Astrocyte of the cerebellum (primary cell): Measurements from ENCODE around the gene MKLN1.
"Not testable (repeated sequence)": the region's sequence is repeated elsewhere in the genome, so short reads cannot be mapped to it uniquely, and the experiment has no call there.

ENCODE experiments used
- DNase-seq: peaks from one replicate; pipeline ENCODE4 v3.0.0-alpha.2; 2011; ENCODE audit warnings: low read depth
- H3K4me3 ChIP-seq: 2 replicates; pipeline ENCODE4 v1.5.1; 2011; ENCODE audit warnings: mild to moderate bottlenecking, low read depth, low read length, moderate library complexity
- in situ Hi-C: cut with HindIII; loops from 2 replicates; pipeline ENCODE4 v1.10.0; 2017; ENCODE audit warnings: low sequenced_read_pairs
- TF ChIP-seq, protein P1 (sequence below): IDR thresholded peaks from 2 replicates; pipeline ENCODE4 v1.5.1; 2012; ENCODE audit warnings: low read length, low read depth, moderate library complexity, mild to moderate bottlenecking; ENCODE audit errors: missing control alignments

The MKLN1 gene

GRCh38 chr7:131413711-131414110, 86.0 kb downstream of the MKLN1 start:
- in situ Hi-C loops = no loop called here
- no peak overlapping the region for H3K4me3 ChIP-seq
- no peak for DNase-seq
- TF ChIP-seq, protein P1, sequence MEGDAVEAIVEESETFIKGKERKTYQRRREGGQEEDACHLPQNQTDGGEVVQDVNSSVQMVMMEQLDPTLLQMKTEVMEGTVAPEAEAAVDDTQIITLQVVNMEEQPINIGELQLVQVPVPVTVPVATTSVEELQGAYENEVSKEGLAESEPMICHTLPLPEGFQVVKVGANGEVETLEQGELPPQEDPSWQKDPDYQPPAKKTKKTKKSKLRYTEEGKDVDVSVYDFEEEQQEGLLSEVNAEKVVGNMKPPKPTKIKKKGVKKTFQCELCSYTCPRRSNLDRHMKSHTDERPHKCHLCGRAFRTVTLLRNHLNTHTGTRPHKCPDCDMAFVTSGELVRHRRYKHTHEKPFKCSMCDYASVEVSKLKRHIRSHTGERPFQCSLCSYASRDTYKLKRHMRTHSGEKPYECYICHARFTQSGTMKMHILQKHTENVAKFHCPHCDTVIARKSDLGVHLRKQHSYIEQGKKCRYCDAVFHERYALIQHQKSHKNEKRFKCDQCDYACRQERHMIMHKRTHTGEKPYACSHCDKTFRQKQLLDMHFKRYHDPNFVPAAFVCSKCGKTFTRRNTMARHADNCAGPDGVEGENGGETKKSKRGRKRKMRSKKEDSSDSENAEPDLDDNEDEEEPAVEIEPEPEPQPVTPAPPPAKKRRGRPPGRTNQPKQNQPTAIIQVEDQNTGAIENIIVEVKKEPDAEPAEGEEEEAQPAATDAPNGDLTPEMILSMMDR = no peak

GRCh38 chr7:131424219-131424822, 96.6 kb downstream of the MKLN1 start:
- no peak overlapping the region for H3K4me3 ChIP-seq
- in situ Hi-C loops = no loop called here
- DNase-seq = peak; percentile 37
- TF ChIP-seq, protein P1 = peak; percentile 47

- TF ChIP-seq, protein P1 = no peak
- no peak for DNase-seq
- H3K4me3 ChIP-seq = no peak overlapping the region
- in situ Hi-C loops = no loop called here
Observed at GRCh38 chr7:131425992-131426391, 98.3 kb downstream of the MKLN1 start.

DNA sequence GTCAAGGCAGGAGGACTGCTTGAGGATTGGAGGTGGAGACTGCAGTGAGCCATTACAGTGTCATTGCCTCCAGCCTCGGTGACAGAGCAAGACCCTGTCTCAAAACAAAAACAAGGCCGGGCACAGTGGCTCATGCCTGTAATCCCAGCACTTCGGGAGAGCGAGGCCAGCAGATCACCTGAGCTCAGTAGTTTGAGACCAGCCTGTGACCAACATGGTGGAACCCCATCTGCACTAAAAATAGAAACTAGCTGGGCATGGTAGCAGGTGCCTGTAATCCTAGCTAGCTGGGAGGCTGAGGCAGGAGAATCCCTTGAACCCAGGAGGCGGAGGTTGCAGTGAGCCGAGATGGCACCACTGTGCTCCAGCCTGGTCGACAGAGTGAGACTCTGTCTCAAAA, 103.2 kb downstream of the MKLN1 start:
- DNase-seq, in situ Hi-C loops, H3K4me3 ChIP-seq: not testable (repeated sequence)

- in situ Hi-C loops = no loop called here
- TF ChIP-seq, protein P1 = no peak
- peak; percentile 70 for DNase-seq
- no peak overlapping the region for H3K4me3 ChIP-seq
Observed at GRCh38 chr7:131431289-131431688, 103.6 kb downstream of the MKLN1 start.

DNA sequence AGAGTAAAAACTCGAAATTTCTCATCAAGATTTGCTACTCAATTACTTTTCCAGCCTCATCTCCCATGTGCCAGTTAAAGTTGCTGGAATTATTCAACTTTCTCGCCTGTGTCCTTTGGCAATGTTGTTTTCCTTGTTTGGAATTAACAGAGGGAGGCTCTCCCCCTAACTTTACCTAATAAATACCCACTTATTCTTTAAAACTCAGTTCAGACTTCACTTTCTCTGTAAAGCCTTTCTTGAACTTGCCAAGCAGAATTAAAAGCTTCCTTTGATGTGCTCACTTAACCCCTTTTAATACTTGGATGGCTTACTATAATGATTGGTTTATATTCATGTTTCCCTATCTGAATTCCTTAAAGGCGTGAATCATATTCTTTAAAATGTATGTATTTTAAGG, 104.1 kb downstream of the MKLN1 start:
- no peak overlapping the region for H3K4me3 ChIP-seq
- TF ChIP-seq, protein P1 = no peak
- in situ Hi-C loops = no loop called here
- no peak for DNase-seq

DNA sequence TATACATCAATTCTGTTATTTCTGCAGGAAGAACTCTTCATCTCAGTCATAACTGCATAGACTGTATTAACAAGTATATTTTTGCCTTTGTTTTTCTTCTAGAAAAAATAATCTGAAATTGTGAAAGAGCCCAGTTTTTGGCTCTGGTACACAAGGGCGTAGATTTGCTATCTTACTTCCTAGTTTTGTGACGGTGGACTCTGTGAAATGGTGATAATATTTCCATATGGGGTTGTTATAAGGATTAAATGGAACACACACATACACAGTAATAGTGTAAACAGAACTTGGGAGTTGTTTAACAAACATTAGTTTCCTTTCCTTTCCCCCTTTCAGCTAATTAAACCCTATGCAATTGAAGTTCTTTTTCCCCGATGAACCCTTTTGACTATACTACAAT, 108.7 kb downstream of the MKLN1 start:
- TF ChIP-seq, protein P1 = no peak
- H3K4me3 ChIP-seq = no peak overlapping the region
- in situ Hi-C loops = no loop called here
- DNase-seq = no peak
